WERI-Rb-1 (cell line): ENCODE data around the gene ITGA7.

Source experiments
- DNase-seq: peaks from one replicate; pipeline ENCODE4 v3.0.0-alpha.2; 2020
- H3K27ac ChIP-seq: fragments of 250-450 bp; sonication (Bioruptor Pico); 2 replicates; pipeline ENCODE4 v1.5.1; 2020; ENCODE audit warnings: mild to moderate bottlenecking, moderate library complexity
- H3K27me3 ChIP-seq: fragments of 250-450 bp; sonication (Bioruptor Pico); 2 replicates; pipeline ENCODE4 v1.5.1; 2021; ENCODE audit warnings: mild to moderate bottlenecking, low read depth, moderate library complexity; ENCODE audit not compliant: insufficient read depth, severe bottlenecking
- H3K36me3 ChIP-seq: fragments of 250-450 bp; sonication (Bioruptor Pico); 2 replicates; pipeline ENCODE4 v1.5.1; 2020; ENCODE audit warnings: mild to moderate bottlenecking, moderate library complexity
- H3K4me3 ChIP-seq: 2 replicates; pipeline ENCODE4 v1.5.1; 2011; ENCODE audit warnings: low read depth, mild to moderate bottlenecking, control low read depth, low read length
- H3K9me3 ChIP-seq: fragments of 250-450 bp; sonication (Bioruptor Pico); 2 replicates; pipeline ENCODE4 v1.5.1; 2021; ENCODE audit warnings: mild to moderate bottlenecking, moderate library complexity; ENCODE audit not compliant: severe bottlenecking
- TF ChIP-seq, protein P1 (sequence below): IDR thresholded peaks from 2 replicates; pipeline ENCODE4 v1.5.1; 2011; ENCODE audit warnings: low read depth, mild to moderate bottlenecking, control low read depth, inconsistent platforms, low read length

Gene ITGA7

DNA sequence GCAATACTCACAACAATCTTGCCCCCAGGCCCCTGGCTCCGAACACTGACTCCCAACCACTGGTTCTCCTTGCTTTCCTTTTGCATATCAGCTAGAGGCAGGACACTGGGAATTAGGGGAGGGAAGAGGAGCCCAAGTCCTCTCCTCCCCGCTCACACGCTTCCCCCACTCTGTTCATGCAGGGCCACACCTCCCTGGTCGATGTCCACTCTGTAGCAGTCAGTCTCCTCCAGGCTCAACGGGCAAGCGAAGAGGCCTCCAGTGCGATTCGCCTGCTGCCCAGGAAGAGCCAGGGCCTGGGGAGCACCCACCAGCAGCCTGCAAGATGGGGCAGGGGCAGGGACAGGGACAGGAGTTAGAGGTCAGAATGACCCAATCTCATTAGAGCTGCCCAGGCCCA, 4.8 kb downstream of the ITGA7 start:
- DNase-seq, result no peak
- Histone ChIP-seq H3K36me3 (no peaks in the 10 kb centered on the region), H3K9me3 (no peaks in the 10 kb centered on the region), H3K4me3 (no peak overlapping the region), H3K27ac (no peak overlapping the region), H3K27me3 (no peaks in the 10 kb centered on the region)
- TF ChIP-seq, protein P1, sequence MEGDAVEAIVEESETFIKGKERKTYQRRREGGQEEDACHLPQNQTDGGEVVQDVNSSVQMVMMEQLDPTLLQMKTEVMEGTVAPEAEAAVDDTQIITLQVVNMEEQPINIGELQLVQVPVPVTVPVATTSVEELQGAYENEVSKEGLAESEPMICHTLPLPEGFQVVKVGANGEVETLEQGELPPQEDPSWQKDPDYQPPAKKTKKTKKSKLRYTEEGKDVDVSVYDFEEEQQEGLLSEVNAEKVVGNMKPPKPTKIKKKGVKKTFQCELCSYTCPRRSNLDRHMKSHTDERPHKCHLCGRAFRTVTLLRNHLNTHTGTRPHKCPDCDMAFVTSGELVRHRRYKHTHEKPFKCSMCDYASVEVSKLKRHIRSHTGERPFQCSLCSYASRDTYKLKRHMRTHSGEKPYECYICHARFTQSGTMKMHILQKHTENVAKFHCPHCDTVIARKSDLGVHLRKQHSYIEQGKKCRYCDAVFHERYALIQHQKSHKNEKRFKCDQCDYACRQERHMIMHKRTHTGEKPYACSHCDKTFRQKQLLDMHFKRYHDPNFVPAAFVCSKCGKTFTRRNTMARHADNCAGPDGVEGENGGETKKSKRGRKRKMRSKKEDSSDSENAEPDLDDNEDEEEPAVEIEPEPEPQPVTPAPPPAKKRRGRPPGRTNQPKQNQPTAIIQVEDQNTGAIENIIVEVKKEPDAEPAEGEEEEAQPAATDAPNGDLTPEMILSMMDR, result no peak

DNA sequence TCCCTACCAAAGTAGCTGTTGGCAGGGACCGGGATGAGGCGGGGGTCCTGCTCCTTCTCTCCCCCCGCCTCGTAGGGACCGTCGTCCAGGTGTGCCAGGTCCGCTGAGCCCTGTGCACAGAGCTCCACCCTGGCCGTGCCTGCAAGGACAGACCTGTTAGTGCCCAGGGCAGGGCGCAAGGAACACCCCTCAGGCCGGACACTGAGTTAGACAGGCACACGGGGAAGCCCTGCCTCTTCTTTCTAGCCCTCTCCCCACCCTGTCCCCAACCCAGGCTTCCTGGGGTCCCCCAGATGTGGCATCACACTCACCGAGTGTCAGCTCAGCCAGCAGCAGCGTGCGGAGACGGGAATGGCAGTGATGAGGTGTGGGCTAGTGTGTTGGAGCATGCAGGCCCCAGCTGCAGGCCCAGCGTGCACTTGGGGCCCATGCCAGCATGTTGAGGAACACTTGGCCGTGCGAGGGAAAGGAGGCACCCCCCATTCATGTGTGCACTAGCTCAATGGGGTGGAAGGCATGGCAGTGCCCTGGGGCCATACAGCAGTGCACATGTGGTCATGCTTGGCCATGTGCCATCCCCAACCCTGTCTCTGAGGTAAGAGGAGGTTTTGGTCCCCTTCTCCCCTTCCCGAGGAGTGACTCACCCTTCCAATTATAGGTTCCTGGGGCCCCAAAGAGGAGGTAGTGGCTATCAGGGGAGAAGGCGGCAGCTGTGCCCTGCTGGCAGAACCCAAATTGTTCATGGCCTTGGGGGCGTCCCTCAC, 7.3 kb downstream of the ITGA7 start:
- TF ChIP-seq, protein P1, result no peak
- Histone ChIP-seq H3K36me3 (0 out of 2 replicates have a peak, but pooled peaks cover 3% of the 10 kb centered on the region), H3K4me3 (no peak overlapping the region), H3K27me3 (no peaks in the 10 kb centered on the region), H3K27ac (no peak overlapping the region), H3K9me3 (no peaks in the 10 kb centered on the region)
- DNase-seq, result no peak

- TF ChIP-seq, protein P1, result no peak
- no peak for DNase-seq
- H3K9me3 ChIP-seq, result no peaks in the 10 kb centered on the region
- H3K36me3 ChIP-seq, result 0 out of 2 replicates have a peak, but pooled peaks cover 3% of the 10 kb centered on the region
- no peak overlapping the region for H3K27ac ChIP-seq
- H3K4me3 ChIP-seq, result no peak overlapping the region
- H3K27me3 ChIP-seq, result no peaks in the 10 kb centered on the region
Measured at GRCh38 chr12:55699471-55700055, 8.1 kb downstream of the ITGA7 start.

- Histone ChIP-seq H3K4me3 (no peak overlapping the region), H3K9me3 (no peaks in the 10 kb centered on the region), H3K36me3 (0 out of 2 replicates have a peak, but pooled peaks cover 3% of the 10 kb centered on the region), H3K27me3 (no peaks in the 10 kb centered on the region), H3K27ac (no peak overlapping the region)
- no peak for DNase-seq
- TF ChIP-seq, protein P1, result no peak
Measured at GRCh38 chr12:55698965-55699364, 8.7 kb downstream of the ITGA7 start.

DNA sequence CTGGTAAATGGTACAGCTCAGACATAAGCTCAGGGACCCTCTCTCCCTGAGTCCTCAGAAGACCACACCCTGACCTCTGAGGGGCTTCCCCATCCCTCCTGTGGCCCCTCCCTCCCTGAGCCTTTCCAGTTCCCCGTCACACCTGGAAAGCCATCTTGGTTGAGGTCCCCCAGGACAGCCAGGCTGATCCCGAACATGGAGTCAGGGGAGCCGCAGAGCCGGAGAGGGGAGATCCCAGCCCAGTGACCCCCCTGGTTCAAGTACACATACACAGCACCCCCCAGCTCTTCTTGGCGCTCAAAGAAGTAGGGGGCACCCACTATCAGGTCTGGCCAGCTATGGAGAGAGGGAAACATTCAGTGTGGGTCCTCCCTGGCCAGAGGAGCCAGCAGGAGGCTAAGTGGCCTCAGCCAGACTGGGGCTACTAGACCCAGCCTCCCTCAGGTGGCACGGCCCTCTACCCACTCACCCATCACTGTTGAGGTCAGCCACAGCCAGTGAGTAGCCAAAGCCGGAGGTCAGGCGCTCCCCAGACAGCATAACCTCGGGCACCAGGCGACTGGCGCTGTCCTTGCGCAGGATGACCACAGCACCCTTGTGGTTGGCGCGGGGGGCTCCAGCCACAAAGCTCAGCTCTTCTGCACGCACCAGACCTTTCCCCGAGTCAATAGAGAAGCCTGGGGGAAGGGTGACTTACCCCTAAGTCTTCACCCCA, 9.3 kb downstream of the ITGA7 start:
- H3K36me3 ChIP-seq, result 0 out of 2 replicates have a peak, but pooled peaks cover 3% of the 10 kb centered on the region
- no peak for DNase-seq
- no peaks in the 10 kb centered on the region for H3K27me3 ChIP-seq
- H3K27ac ChIP-seq, result no peak overlapping the region
- no peak overlapping the region for H3K4me3 ChIP-seq
- TF ChIP-seq, protein P1, result no peak
- no peaks in the 10 kb centered on the region for H3K9me3 ChIP-seq
